Stomach smooth muscle (tissue), 2 donors: ENCODE results near the gene MINK1.

Experiments used
- H3K27ac ChIP-seq: one replicate; pipeline ENCODE4 v1.7.0; 2013; ENCODE audit warnings: mild to moderate bottlenecking, low read length, inconsistent platforms
- H3K27me3 ChIP-seq, 2 donors: one replicate each; pipeline ENCODE4 v1.7.0; 2013; ENCODE audit warnings: low read length in 2 of 2; ENCODE audit not compliant: insufficient read depth in 2 of 2, control insufficient read depth in 1 of 2
- H3K36me3 ChIP-seq, 2 donors: one replicate each; pipeline ENCODE4 v1.7.0; 2013; ENCODE audit warnings: low read length in 2 of 2; ENCODE audit not compliant: control insufficient read depth in 2 of 2, insufficient read depth in 2 of 2
- H3K4me1 ChIP-seq: one replicate; pipeline ENCODE4 v1.7.0; 2013; ENCODE audit warnings: low read length; ENCODE audit not compliant: control insufficient read depth, insufficient read depth
- H3K4me3 ChIP-seq, 2 donors: one replicate each; pipeline ENCODE4 v1.7.0; 2013; ENCODE audit warnings: low read length in 2 of 2
- H3K9ac ChIP-seq, 2 donors: one replicate each; pipeline ENCODE4 v1.7.0; 2013; ENCODE audit warnings: low read length in 2 of 2, mild to moderate bottlenecking in 1 of 2
- H3K9me3 ChIP-seq, 2 donors: one replicate each; pipeline ENCODE4 v1.7.0; 2013; ENCODE audit warnings: low read length in 2 of 2; ENCODE audit not compliant: control insufficient read depth in 2 of 2
- donor health status: healthy.
- donor health status: Pancreatic carcinoma.

The MINK1 gene

DNA sequence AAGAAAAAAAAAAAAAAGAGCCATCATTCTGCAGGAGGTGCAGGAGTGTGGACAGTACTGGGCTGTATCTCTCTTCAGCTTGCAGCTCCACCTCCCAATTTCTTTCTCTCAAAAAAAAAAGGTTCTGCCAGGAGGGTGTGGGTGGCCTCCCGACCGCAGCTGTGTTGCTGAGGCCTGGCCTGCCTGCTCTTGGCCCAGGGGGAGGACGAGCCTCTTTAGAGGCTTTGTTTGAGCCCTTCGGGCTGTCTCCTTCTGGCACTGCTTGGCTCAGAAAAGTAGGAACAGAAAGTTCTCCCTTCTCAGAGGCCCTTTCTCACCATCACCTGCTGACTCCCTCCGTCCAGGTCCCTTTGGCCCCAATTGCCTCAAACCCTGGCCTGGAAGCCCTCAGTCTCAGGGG is 43.9 kb downstream of the MINK1 start:
- no peak overlapping the region for H3K27ac ChIP-seq
- peaks cover 6% of the 10 kb centered on the region for H3K4me1 ChIP-seq
- no peak overlapping the region for H3K9ac ChIP-seq
- no peaks in the 10 kb centered on the region for H3K9me3 ChIP-seq
- H3K36me3 ChIP-seq, result peaks cover 3 to 11% of the 10 kb centered on the region in 2 donors
- H3K4me3 ChIP-seq, result no peak overlapping the region
- H3K27me3 ChIP-seq, result no peaks in the 10 kb centered on the region

DNA sequence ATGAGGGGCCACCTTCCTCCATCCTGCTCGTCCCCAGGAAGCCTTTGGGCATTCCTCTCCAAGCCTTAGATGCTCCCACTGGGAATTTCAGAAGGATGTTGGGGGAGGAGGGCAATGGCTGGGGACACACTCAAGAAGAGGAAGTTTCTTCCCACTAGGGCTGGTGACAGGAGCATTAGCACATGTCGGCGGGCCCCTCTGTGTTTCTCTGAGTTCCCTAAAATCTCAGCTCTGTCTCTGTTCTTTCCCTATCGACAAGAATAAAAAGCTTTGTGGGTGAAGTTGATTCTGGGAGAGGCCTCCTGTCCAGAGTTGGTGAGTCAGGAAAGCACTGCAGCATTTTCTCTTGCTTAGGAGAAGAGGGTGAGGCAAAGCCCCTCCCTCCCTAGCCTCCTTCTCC is 46.5 kb downstream of the MINK1 start:
- Histone ChIP-seq H3K4me3 (no peak overlapping the region), H3K4me1 (peaks cover 6% of the 10 kb centered on the region), H3K9me3 (no peaks in the 10 kb centered on the region), H3K27me3 (no peaks in the 10 kb centered on the region), H3K36me3 (peaks cover 9 to 15% of the 10 kb centered on the region in 2 donors), H3K27ac (no peak overlapping the region), H3K9ac (no peak overlapping the region)

DNA sequence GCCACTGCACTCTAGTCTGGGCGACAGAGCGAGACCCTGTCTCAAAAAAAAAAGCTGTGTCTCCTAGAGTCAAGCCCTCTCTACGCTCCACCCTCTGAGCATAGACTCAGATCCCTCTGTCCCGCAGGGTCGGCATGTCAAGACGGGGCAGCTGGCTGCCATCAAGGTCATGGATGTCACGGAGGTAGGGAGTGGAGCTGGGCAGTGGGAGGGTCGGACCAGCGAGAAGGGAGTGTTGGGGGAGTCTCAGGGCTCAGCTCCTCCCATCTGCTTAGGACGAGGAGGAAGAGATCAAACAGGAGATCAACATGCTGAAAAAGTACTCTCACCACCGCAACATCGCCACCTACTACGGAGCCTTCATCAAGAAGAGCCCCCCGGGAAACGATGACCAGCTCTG is 47.7 kb downstream of the MINK1 start:
- Histone ChIP-seq H3K4me1 (peaks cover 6% of the 10 kb centered on the region), H3K9ac (no peak overlapping the region), H3K27me3 (no peaks in the 10 kb centered on the region), H3K27ac (no peak overlapping the region), H3K36me3 (peaks cover 21 to 25% of the 10 kb centered on the region in 2 donors), H3K4me3 (no peak overlapping the region), H3K9me3 (no peaks in the 10 kb centered on the region)

DNA sequence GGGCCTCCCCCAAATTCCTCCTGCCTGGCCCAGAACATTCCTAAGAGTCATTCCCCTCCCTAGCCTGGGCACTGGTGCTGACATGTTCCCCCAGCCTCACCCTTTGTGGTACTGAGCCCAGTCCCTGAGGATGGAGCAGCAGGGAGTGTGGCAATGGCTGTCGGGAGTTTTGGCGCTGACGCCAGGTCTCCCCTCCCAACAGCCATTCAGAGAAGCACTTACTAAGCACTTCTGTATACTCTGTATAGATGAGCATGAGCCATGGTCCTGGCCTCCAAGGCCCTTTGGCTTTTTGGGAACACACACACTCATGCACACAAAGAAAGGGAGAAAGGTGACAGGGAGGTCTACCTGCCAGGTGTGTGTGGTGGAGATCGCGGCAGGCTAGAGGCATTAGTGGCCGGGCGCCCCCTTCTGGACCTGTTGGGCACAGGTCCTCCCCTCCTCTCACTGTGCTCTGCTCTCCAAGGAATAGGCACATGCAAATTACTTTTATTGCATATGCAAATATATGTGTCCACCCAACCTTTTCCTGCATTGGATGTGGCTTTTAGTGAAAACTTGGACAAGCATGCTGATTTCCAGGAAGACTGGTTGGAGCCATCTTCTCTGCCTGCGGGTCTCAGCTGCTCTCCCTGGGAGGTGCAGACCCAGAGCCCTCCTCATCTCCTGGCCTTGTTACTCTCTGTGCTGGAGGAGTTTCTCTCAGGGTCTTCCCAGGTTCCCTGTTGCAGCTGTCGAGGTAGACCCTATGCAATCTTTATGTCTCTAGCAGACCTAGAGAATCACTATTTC is 48.8 kb downstream of the MINK1 start:
- peaks cover 32 to 36% of the 10 kb centered on the region in 2 donors for H3K36me3 ChIP-seq
- no peak overlapping the region for H3K9ac ChIP-seq

DNA sequence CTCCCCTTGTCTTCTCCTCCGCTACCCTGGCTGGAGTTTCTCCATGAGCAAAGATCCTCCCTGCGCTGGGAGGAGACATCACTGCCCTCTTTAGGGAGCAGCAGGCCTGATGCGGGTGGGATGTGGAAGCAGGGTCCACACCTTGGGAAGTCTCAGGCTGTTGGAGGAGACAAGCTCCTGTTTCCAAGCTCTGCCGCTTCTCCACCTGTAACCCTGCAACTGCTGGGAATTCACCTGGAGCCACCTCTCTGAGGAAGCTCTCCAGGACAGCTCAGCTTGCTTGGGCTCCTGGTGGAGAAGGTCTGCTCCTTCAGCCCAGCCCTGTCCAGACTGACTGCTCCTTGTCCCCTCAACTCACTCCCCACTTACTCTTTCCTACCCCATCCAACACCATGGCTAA is 51.3 kb downstream of the MINK1 start:
- Histone ChIP-seq H3K36me3 (peaks cover 29 to 31% of the 10 kb centered on the region in 2 donors), H3K27ac (no peak overlapping the region), H3K9me3 (no peaks in the 10 kb centered on the region), H3K9ac (no peak overlapping the region), H3K4me1 (no peaks in the 10 kb centered on the region), H3K27me3 (no peaks in the 10 kb centered on the region), H3K4me3 (no peak overlapping the region)

More for the DNA sequence above, 48.8 kb downstream of the MINK1 start:
- no peak overlapping the region for H3K4me3 ChIP-seq
- no peak overlapping the region for H3K27ac ChIP-seq
- no peaks in the 10 kb centered on the region for H3K9me3 ChIP-seq
- H3K4me1 ChIP-seq, result peaks cover 6% of the 10 kb centered on the region
- no peaks in the 10 kb centered on the region for H3K27me3 ChIP-seq

DNA sequence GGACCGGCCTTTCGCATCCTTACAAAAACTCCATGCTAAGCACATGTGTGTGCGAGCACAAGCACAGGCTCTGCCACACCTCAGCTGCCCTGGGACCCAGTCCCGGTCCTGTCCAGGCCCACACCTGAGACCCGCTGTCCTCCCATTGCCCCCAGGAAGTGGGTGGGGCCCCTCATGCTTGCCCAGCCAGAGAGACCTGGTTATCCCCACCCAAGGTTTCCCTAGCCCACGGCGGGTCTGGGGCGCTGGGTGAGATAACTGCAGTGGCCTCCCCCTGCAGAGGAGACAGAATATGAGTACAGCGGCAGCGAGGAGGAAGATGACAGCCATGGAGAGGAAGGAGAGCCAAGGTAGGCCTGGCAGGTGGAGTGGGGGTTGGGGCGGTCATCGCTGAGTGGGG is 53.7 kb downstream of the MINK1 start:
- no peaks in the 10 kb centered on the region for H3K9me3 ChIP-seq
- no peak overlapping the region for H3K27ac ChIP-seq
- H3K9ac ChIP-seq, result no peak overlapping the region
- peaks cover 42 to 47% of the 10 kb centered on the region in 2 donors for H3K36me3 ChIP-seq
- H3K27me3 ChIP-seq, result no peaks in the 10 kb centered on the region
- H3K4me3 ChIP-seq, result no peak overlapping the region
- no peaks in the 10 kb centered on the region for H3K4me1 ChIP-seq

DNA sequence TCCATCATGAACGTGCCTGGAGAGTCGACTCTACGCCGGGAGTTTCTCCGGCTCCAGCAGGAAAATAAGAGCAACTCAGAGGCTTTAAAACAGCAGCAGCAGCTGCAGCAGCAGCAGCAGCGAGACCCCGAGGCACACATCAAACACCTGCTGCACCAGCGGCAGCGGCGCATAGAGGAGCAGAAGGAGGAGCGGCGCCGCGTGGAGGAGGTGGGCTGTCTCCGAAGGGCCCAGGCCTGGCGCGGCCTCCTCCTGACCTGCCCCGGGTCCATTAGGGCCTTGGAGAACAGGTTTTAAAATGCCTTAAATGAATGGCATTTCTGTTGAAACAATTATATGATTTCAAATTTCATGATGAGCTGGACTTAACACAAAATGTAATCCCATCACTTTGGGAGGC is 54.4 kb downstream of the MINK1 start:
- Histone ChIP-seq H3K36me3 (peaks cover 45 to 47% of the 10 kb centered on the region in 2 donors), H3K4me3 (no peak overlapping the region), H3K4me1 (no peaks in the 10 kb centered on the region), H3K27me3 (no peaks in the 10 kb centered on the region), H3K27ac (no peak overlapping the region), H3K9me3 (no peaks in the 10 kb centered on the region), H3K9ac (no peak overlapping the region)

DNA sequence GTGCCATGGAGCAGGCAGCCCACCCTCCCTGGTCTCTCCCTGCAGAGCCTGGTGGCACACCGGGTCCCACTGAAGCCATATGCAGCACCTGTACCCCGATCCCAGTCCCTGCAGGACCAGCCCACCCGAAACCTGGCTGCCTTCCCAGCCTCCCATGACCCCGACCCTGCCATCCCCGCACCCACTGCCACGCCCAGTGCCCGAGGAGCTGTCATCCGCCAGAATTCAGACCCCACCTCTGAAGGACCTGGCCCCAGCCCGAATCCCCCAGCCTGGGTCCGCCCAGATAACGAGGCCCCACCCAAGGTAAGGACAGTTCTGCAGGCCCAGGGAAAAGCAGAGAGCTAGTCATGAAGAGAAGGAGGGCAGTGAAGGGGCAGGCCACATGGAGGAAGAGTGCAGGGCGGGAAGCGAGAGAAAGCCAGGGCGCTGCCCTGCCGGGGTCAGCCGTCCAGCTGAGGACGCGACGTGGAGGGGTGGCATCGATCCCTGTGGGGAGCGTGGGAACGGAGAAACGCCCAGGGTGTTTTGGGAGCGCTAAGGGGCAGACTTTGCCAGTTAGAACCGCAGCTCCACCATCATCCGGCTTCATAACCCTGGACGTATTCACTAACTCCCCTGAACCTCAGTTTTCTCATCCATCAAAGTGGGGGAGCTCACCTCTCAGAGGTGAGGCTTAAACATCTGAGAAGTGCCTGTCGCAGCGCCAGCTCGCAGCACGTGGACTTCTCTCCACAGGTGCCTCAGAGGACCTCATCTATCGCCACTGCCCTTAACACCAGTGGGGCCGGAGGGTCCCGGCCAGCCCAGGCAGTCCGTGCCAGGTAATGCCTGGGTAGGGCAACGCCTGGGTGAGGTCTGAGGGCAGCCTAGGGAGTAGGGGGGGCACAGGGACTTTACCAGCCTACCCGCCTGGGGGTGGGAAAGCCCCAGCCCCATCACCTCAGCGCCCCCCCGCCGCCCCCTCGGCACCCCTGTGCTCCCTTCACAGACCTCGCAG is 58.6 kb downstream of the MINK1 start:
- Histone ChIP-seq H3K4me1 (no peaks in the 10 kb centered on the region), H3K27ac (no peak overlapping the region), H3K4me3 (no peak overlapping the region), H3K27me3 (no peaks in the 10 kb centered on the region), H3K36me3 (peaks cover 50 to 51% of the 10 kb centered on the region in 2 donors), H3K9me3 (no peaks in the 10 kb centered on the region), H3K9ac (no peak overlapping the region)

DNA sequence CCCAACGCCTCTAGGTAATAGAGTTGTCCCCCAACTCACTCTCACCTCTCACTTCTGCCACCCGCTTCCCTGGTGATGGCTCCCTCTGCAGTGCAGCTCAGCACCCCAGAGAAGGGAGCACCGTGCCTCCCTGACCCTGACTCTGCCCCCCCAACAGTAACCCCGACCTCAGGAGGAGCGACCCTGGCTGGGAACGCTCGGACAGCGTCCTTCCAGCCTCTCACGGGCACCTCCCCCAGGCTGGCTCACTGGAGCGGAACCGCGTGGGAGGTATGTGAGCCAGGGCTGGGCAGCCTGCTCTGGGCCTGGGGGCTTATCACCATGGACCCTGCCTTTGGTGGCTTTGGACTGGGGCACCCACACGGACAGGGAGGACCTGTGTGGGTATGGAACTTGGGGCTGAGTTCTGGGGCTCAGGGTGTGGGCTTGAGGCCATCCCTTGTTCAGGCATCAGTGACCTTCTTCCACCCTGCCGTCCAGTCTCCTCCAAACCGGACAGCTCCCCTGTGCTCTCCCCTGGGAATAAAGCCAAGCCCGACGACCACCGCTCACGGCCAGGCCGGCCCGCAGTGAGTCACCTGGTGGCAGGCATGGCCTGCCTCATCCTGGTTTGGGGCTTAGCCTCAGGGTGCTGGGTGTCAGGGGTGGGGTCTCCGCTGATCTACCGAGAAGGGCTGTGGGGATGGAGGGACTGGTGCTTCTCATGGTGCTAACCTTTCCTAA is 59.5 kb downstream of the MINK1 start:
- no peaks in the 10 kb centered on the region for H3K27me3 ChIP-seq
- H3K27ac ChIP-seq, result no peak overlapping the region
- H3K9me3 ChIP-seq, result no peaks in the 10 kb centered on the region
- H3K36me3 ChIP-seq, result peaks cover 48 to 51% of the 10 kb centered on the region in 2 donors
- H3K4me3 ChIP-seq, result no peak overlapping the region
- no peak overlapping the region for H3K9ac ChIP-seq
- H3K4me1 ChIP-seq, result no peaks in the 10 kb centered on the region

DNA sequence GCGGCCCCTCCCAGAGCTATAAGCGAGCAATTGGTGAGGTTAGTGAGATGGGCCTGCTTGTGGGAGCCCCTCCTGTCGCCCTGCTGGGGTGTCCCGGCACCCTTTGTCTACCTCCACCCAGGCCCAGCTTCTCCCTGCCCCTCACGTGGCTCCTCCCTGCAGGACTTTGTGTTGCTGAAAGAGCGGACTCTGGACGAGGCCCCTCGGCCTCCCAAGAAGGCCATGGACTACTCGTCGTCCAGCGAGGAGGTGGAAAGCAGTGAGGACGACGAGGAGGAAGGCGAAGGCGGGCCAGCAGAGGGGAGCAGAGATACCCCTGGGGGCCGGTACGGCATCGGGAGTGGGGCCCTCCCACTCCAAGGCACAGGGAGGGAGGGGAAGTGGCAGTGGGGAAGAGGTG is 60.1 kb downstream of the MINK1 start:
- no peak overlapping the region for H3K9ac ChIP-seq
- no peaks in the 10 kb centered on the region for H3K27me3 ChIP-seq
- no peaks in the 10 kb centered on the region for H3K9me3 ChIP-seq
- H3K4me1 ChIP-seq, result no peaks in the 10 kb centered on the region
- H3K27ac ChIP-seq, result no peak overlapping the region
- H3K4me3 ChIP-seq, result no peak overlapping the region
- H3K36me3 ChIP-seq, result peaks cover 48 to 51% of the 10 kb centered on the region in 2 donors
